ENCODE results near the gene KANK2.

Gene KANK2

DNA sequence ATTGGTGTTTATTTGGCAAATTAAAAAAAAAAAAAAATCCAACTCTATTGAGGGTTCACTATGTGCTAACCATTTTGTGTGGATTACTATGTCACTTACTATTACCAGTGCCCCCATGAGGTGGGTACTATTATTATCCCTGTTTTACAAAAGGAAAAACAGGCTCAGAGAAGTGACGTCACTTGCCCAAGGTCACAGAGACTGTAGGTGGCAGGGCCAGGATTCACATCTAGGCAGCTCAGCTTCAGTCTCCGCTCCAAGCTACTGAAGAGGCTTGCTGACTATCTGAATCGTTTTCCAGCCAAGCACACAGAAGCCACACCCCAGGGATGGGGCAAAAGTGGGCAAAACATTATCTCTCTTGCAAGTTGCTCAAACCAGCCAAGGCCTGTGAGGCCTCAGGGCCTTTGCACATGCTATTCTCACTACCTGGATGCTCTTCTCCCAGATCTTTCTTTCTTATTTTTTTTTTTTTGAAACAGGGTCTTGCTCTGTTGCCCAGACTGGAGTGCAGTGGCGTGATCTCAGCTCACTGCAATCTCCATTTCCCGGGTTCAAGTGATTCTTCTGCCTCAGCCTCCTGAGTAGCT, 37.2 kb upstream of the KANK2 start:
- H3K36me3 ChIP-seq (ENCODE audit: insufficient read depth, low read length) = peaks cover 3% of the 10 kb centered on the region; the same call in 1 of the 2 replicates
- H3K9me3 ChIP-seq (ENCODE audit: control insufficient read depth, insufficient read depth, low read length) = no peaks in the 10 kb centered on the region
- no peaks in the 10 kb centered on the region for H3K4me1 ChIP-seq (ENCODE audit: insufficient read depth, low read length)
- H3K9ac ChIP-seq (ENCODE audit: low read depth, low read length) = no peak overlapping the region

DNA sequence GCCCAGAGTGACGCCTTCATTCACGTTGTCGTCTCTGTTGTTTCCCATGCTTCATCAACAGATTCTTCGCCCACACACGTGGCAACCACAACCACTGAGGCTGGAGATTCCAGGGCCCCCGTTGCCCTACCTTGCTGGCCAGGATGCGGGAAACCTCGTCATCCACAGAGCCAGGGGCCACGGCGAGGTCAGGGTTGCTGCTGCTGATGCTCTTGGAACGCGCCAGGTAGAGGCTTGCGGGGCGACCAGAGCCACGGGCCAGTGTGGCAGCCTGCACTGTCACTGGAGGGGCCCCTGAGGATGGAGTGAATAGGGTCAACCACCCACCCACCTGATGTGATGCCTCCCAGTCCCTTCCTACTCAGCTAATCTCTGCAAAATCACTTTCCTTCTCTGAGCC, 35.7 kb upstream of the KANK2 start:
- no peaks in the 10 kb centered on the region for H3K4me1 ChIP-seq (ENCODE audit: insufficient read depth, low read length)
- no peaks in the 10 kb centered on the region for H3K9me3 ChIP-seq (ENCODE audit: control insufficient read depth, insufficient read depth, low read length)
- peaks cover 3% of the 10 kb centered on the region; the same call in 1 of the 2 replicates for H3K36me3 ChIP-seq (ENCODE audit: insufficient read depth, low read length)
- no peak overlapping the region for H3K9ac ChIP-seq (ENCODE audit: low read depth, low read length)

GRCh38 chr19:11232555-11232954, 35.2 kb upstream of the KANK2 start:
- Histone ChIP-seq H3K9ac (ENCODE audit: low read depth, low read length) (no peak overlapping the region), H3K4me1 (ENCODE audit: insufficient read depth, low read length) (peaks cover 3% of the 10 kb centered on the region; the same call in 1 of the 2 replicates), H3K36me3 (ENCODE audit: insufficient read depth, low read length) (peaks cover 3% of the 10 kb centered on the region; the same call in 1 of the 2 replicates), H3K9me3 (ENCODE audit: control insufficient read depth, insufficient read depth, low read length) (no peaks in the 10 kb centered on the region)

GRCh38 chr19:11230621-11231386, 33.5 kb upstream of the KANK2 start:
- Histone ChIP-seq H3K9ac (ENCODE audit: low read depth, low read length) (no peak overlapping the region), H3K4me1 (ENCODE audit: insufficient read depth, low read length) (peaks cover 3% of the 10 kb centered on the region; the same call in 1 of the 2 replicates)

DNA sequence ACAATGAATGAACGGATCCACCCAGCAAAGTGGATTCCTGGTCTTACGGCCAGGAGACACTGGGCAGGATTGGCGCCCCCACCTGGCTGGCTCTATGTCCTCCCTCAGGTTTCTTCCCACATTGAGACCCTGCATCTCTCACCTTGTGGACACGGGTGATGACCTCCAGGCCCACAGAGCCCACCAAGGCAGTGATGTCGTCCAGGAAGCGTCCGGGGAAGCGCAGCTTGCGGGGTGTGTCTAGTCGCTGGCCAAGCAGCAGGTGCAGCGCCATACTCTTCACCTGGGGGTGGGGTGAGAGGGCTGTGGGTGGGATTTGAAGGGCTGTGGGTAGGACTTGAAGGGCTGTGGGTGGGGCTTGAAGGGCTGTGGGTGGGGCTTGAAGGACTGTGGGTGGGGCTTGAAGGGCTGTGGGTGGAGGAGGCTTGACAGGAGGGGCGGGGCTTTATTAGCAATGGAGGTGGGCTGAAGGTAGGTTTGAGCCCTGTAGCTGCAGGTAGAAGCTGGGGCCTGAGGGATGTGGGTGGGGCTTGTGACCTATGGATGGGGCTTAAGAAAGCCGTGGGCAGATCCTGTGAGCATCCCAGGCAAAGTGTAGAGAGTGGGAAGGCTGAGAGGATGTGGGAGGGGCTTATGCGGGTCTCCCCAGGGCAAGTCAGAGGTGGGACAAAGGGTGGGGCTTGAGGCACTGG, 30.0 kb upstream of the KANK2 start:
- no peak overlapping the region for H3K9ac ChIP-seq (ENCODE audit: low read depth, low read length)
- peaks cover 3% of the 10 kb centered on the region; the same call in 1 of the 2 replicates for H3K4me1 ChIP-seq (ENCODE audit: insufficient read depth, low read length)
- peaks cover 9% of the 10 kb centered on the region for H3K36me3 ChIP-seq (ENCODE audit: insufficient read depth, low read length)
- H3K9me3 ChIP-seq (ENCODE audit: control insufficient read depth, insufficient read depth, low read length) = no peaks in the 10 kb centered on the region

More at GRCh38 chr19:11230621-11231386, 33.5 kb upstream of the KANK2 start:
- Histone ChIP-seq H3K36me3 (ENCODE audit: insufficient read depth, low read length) (peaks cover 7% of the 10 kb centered on the region), H3K9me3 (ENCODE audit: control insufficient read depth, insufficient read depth, low read length) (no peaks in the 10 kb centered on the region)

- Histone ChIP-seq H3K9me3 (ENCODE audit: control insufficient read depth, insufficient read depth, low read length) (no peaks in the 10 kb centered on the region), H3K4me1 (ENCODE audit: insufficient read depth, low read length) (peaks cover 3% of the 10 kb centered on the region; the same call in 1 of the 2 replicates), H3K9ac (ENCODE audit: low read depth, low read length) (no peak overlapping the region), H3K36me3 (ENCODE audit: insufficient read depth, low read length) (peaks cover 15% of the 10 kb centered on the region)
Observed at GRCh38 chr19:11226716-11227166, 29.4 kb upstream of the KANK2 start.

DNA sequence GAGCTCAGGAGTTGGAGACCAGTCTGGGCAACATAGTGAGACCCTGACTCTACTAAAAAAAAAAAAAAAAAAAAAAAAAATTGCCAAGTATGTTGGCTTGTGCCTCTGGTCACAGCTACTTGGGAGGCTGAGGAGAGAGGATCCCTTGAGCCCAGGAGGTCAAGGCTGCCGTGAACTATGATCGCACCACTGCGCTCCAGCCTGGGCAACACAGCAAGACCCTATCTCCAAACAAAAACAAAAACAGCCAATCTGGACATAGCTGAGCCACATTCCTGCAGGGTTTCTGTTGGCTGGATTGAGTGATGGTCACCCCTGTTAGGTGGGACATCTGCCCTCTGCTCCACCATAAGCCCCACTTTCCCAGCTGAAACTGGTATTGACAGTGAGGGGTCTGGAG, 28.5 kb upstream of the KANK2 start:
- Histone ChIP-seq H3K9me3 (ENCODE audit: control insufficient read depth, insufficient read depth, low read length) (peaks cover 6% of the 10 kb centered on the region), H3K9ac (ENCODE audit: low read depth, low read length) (no peak overlapping the region), H3K36me3 (ENCODE audit: insufficient read depth, low read length) (peaks cover 24% of the 10 kb centered on the region), H3K4me1 (ENCODE audit: insufficient read depth, low read length) (peaks cover 3% of the 10 kb centered on the region; the same call in 1 of the 2 replicates)

- H3K36me3 ChIP-seq (ENCODE audit: insufficient read depth, low read length) = peaks cover 24% of the 10 kb centered on the region
- peaks cover 6% of the 10 kb centered on the region for H3K9me3 ChIP-seq (ENCODE audit: control insufficient read depth, insufficient read depth, low read length)
- H3K9ac ChIP-seq (ENCODE audit: low read depth, low read length) = no peak overlapping the region
- peaks cover 3% of the 10 kb centered on the region; the same call in 1 of the 2 replicates for H3K4me1 ChIP-seq (ENCODE audit: insufficient read depth, low read length)
Observed at GRCh38 chr19:11225172-11225571, 27.8 kb upstream of the KANK2 start.

GRCh38 chr19:11224429-11224828, 27.1 kb upstream of the KANK2 start:
- Histone ChIP-seq H3K9ac (ENCODE audit: low read depth, low read length) (no peak overlapping the region), H3K4me1 (ENCODE audit: insufficient read depth, low read length) (peaks cover 3% of the 10 kb centered on the region; the same call in 1 of the 2 replicates), H3K9me3 (ENCODE audit: control insufficient read depth, insufficient read depth, low read length) (peaks cover 6% of the 10 kb centered on the region), H3K36me3 (ENCODE audit: insufficient read depth, low read length) (peaks cover 24% of the 10 kb centered on the region)

DNA sequence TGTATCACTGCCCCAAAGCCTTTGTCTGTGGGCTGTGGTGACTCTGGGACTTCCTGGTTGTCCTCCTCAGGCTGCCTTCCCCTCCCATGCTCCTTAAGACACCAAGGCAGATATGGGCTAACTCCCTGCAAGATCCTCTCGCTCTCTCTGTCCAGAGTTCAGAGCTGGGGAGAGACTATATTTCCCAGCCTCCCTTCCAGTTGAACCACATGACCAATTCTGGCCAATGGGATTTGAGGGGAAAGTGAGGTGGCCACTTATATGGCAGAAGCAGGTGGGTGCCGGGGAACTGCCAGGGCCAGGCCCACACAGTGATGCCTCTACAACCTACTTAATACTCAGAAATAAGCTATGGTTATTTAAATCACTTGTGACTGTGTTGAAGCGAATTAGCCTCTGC, 25.9 kb upstream of the KANK2 start:
- H3K9ac ChIP-seq (ENCODE audit: low read depth, low read length) = no peak overlapping the region
- H3K36me3 ChIP-seq (ENCODE audit: insufficient read depth, low read length) = peaks cover 24% of the 10 kb centered on the region
- H3K9me3 ChIP-seq (ENCODE audit: control insufficient read depth, insufficient read depth, low read length) = peaks cover 6% of the 10 kb centered on the region
- peaks cover 3% of the 10 kb centered on the region; the same call in 1 of the 2 replicates for H3K4me1 ChIP-seq (ENCODE audit: insufficient read depth, low read length)

GRCh38 chr19:11221082-11221598, 23.8 kb upstream of the KANK2 start:
- Histone ChIP-seq H3K36me3 (ENCODE audit: insufficient read depth, low read length) (peaks cover 28% of the 10 kb centered on the region), H3K9ac (ENCODE audit: low read depth, low read length) (no peak overlapping the region), H3K4me1 (ENCODE audit: insufficient read depth, low read length) (no peaks in the 10 kb centered on the region), H3K9me3 (ENCODE audit: control insufficient read depth, insufficient read depth, low read length) (peaks cover 6% of the 10 kb centered on the region)

DNA sequence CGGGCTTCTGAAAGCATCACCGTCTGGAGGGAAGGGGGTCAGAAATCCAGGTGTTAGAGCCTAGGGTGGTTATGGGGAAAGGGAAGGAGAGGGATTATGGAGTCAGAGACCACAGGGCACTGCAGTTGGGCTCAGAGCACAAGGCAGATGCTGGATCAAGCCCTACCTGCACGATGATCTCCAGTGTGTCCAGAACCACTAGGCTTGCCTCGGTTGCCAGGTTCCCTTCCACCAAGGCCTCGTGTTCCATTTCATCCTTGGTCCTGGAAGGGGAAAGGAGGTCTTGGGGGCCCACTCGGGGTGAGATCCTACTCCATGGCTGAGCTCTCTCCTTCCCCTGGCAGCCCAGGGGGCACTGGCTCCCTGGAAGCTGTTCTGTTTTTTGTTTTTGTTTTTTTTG, 17.0 kb upstream of the KANK2 start:
- Histone ChIP-seq H3K9ac (ENCODE audit: low read depth, low read length) (no peak overlapping the region), H3K4me1 (ENCODE audit: insufficient read depth, low read length) (no peaks in the 10 kb centered on the region), H3K9me3 (ENCODE audit: control insufficient read depth, insufficient read depth, low read length) (no peaks in the 10 kb centered on the region), H3K36me3 (ENCODE audit: insufficient read depth, low read length) (peaks cover 18% of the 10 kb centered on the region)

DNA sequence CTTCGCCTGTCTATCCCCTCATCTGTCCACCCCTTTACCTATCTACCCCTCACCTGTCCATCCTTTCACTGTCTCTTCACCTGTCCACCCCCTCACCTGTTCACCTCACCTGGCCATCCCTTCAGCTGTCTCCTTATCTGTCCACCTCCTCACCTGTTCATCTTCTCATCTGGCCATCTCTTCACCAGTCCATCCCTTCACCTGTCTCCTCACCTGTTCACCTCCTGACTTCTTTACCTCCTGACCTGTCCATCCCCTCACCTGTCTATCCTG, 13.2 kb upstream of the KANK2 start:
- Histone ChIP-seq H3K36me3 (ENCODE audit: insufficient read depth, low read length) (peaks cover 13% of the 10 kb centered on the region), H3K9ac (ENCODE audit: low read depth, low read length) (no peak overlapping the region), H3K9me3 (ENCODE audit: control insufficient read depth, insufficient read depth, low read length) (no peaks in the 10 kb centered on the region), H3K4me1 (ENCODE audit: insufficient read depth, low read length) (no peaks in the 10 kb centered on the region)

DNA sequence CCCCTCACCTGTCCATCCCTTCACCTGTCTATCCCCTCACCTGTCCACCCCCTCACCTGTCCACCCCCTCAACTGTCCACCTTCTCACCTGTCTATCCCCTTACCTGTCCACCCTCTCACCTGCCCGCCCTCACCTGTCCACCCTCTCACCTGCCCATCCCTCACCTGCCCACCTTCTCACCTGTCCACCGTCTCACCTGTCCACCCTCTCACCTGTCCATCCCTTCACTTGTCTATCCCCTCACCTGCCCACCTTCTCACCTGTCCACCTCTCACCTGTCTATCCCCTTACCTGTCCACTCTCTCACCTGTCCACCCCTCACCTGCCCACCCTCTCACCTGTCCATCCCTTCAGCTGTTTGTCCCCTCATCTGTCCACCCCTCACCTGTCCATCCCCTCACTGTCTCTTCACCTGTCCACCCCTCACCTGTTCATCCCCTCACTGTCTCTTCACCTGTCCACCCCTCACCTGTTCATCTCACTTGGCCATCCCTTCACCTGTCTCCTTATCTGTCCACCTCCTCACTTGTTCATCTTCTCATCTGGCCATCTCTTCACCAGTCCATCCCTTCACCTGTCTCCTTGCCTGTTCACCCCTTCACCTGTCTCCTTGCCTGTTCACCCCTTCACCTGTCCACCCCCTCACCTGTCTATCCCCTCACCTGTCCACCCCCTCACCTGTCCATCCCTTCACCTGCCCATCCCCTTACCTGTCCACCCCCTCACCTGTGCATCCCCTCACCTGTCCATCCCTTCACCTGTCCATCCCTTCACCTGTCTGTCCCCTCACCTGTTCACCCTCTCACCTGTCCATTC, 12.7 kb upstream of the KANK2 start:
- peaks cover 9% of the 10 kb centered on the region; the same call in 1 of the 2 replicates for H3K36me3 ChIP-seq (ENCODE audit: insufficient read depth, low read length)

More for the DNA sequence above, 12.7 kb upstream of the KANK2 start:
- Histone ChIP-seq H3K9me3 (ENCODE audit: control insufficient read depth, insufficient read depth, low read length) (no peaks in the 10 kb centered on the region), H3K4me1 (ENCODE audit: insufficient read depth, low read length) (no peaks in the 10 kb centered on the region), H3K9ac (ENCODE audit: low read depth, low read length) (no peak overlapping the region)

Data from ES-I3 (cell line).